ENCODE results near the gene GTF2B.
"Not testable (repeated sequence)": the region's sequence is repeated elsewhere in the genome, so short reads cannot be mapped to it uniquely, and the experiment has no call there.

GTF2B gene

DNA sequence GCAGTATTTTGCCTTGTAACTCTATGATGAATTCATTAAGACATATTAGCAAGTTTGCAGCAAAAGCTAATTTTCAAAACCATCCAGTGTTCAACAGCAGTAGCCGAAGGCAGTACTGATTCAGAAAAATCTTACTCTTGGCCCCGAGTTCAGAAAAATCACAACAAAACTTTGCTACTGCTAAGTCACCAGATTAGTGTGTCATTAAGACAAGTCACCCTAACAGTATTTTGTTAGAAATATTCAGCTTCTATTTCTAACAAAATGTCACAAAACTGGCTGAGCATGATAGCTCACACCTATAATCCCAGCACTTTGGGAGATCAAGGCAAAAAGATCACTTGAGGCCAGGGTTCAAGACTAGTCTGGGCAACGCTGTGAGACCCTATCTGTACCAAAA lies 8.2 kb downstream of the GTF2B start:
- DNase-seq (ENCODE audit: low read depth): no peak

DNA sequence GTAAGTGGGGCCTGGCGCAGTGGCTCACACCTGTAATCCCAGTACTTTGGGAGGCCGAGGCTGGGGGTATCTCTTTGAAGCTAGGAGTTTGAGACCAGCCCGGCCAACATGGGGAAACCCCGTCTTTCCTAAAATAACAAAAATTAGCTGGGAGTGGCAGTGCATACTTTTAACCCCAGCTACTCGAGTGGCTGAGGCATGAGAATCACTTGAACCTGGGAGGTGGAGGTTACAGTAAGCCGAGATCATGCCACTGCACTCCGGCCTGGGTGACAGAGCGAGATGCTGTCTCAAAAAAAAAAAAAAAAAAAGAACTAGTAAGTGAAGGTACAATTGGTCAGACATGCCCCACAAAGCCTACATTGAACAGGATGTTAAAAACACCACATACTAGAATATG lies 10.7 kb downstream of the GTF2B start:
- DNase-seq (ENCODE audit: low read depth): not testable (repeated sequence)

DNA sequence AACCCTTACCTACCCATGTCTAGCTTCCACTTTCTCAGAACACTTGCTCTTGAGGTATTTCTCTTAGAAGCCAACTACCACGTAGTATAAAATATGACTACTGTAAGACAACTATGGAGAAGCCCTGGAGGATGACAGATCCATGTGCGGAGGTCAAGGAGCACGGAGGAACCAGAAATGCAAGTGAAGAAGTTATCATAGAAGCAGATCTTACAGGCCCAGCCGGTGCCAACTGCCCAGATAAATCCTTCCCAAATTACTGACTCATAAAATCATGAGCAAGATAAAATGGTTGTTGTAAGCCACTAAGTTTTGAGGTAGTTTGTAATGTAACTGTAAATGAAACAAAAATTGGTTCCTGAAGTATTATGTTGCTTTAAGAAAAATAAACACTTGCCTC lies 12.6 kb downstream of the GTF2B start:
- DNase-seq (ENCODE audit: low read depth): peak; percentile 70

DNA sequence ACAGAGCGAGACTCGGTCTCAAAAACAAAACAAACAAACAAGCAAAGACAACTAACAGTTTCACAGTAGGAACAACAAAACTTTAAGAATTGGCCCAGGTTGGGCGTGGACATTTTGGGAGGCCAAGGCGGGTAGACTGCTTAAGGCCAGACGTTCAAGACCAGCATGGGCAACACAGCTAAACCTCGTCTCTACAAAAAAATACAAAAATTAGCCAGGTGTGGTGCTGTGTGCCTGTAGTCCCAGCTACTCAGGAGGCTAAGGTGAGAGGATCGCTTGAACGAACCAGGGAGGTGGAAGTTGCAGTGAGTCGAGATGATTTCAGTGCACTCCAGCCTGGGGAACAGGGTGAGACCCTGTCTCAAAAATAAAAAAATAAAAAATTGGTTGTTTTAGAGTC lies 13.5 kb downstream of the GTF2B start:
- DNase-seq (ENCODE audit: low read depth): no peak

DNA sequence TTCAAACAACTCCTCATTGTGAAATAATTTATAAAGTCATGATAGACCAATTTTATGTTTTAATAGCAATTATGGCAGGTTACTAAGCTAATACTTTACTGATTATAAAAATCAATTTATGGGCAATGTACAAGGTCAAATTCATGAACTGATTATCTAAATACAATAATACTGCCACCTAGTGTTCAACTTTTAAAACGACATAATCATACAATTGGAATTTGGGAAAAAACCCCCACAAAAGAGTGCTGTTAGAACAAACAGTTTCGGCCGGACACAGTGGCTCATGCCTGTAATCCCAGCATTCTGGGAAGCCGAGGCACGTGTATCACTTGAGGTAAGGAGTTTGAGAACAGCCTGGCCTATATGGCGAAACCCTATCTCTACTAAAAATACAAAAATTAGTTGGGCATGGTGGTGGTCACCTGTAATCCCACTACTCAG lies 14.0 kb downstream of the GTF2B start:
- DNase-seq (ENCODE audit: low read depth): peak; percentile 36

DNA sequence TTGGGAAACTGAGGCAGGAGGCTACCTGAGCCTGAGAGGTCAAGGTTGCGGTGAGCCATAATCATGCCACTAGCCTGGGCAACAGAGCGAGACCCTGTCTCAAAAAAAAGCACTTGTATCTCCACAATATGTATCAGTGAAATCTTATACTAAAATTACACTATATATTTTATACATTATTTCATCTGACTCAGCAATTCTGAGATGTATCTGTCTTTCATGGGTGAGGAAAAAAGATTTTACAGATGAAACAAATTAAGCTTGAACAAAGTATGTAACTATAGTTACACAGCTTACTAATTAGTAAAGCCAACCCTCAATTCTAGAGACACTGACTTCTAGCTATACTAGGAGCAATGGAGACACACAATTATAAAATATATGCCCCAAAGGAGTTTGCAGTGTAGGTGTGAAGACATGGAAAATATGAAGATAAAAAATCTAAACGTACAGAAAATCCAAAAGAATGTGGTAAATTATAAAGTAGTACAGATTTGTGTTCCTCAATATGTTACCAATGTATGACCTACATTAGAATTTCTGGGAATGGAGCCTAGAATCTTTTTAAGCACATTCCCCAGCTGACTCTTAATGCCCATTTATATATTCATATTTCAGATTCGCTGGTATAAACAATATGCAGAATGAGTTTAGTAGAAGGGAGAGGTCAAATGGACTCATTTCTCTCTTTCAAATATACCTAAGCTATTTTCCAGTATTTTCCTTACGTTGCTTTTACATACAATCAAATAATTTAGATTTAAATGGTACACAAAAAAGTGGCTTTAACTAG lies 14.6 kb downstream of the GTF2B start:
- no peak for DNase-seq (ENCODE audit: low read depth)

DNA sequence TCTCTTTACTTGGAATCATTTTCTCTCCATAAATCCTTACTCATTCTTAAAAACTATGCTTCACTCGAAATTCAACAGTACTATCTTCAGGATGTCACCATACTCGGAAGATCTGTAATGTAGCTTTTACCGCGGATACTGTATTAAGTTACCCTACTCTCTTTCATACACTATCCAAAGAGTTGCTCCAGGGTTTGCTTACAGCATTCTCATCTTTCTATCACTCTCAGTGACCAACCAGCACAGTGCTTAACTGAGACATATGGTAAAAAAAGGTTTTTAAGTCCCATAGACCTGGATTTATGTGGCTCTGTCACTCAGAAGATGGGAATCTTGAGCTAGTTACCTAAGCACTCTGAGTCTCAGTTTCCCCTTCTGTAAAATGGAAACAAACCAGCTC lies 15.8 kb downstream of the GTF2B start:
- DNase-seq (ENCODE audit: low read depth): no peak

DNA sequence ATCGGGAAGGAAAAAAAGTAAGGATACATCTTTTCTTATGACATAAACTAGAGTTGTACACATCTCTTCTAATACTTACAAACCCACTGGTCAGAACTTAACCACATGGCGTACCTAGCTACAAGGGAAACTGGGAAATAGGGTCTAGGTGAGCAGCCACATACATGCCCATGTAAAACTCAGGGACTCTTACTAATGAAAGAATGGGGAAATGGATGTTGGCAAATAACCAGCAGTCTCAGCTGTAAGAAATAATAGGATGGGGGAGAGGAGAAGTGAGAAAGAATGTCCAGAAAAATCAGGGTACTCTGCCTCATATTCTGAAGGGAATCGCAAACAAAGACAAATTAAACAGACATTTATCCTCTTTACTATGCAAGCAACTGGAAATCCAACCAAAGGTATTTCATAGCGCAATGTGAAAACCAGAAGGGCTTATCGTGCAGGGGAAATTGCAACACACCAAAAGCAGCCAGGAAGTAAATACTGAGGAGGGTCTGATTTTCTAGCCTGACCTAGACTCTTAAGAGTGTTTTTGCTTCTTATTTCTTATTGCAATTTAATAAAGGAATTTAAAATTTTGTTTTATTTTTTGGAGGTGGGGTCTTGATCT lies 17.5 kb downstream of the GTF2B start:
- peak; percentile 92 for DNase-seq (ENCODE audit: low read depth)

DNA sequence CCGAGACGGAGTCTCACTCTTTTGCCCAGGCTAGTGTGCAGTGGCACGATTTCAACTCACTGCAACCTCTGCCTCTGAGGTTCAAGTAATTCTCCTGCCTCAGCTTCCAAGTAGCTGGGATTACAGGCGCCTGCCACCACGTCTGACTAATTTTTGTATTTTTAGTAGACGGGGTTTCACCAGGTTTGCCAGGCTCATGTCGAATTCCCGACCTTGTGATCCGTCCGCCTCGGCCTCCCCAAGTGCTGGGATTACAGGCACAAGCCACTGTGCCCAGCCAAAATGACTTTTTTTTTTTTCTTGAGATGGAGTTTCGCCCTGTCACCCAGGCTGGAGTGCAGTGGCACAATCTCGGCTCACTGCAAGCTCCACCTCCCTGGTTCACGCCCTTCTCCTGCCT lies 21.7 kb downstream of the GTF2B start:
- not testable (repeated sequence) for DNase-seq (ENCODE audit: low read depth)

DNA sequence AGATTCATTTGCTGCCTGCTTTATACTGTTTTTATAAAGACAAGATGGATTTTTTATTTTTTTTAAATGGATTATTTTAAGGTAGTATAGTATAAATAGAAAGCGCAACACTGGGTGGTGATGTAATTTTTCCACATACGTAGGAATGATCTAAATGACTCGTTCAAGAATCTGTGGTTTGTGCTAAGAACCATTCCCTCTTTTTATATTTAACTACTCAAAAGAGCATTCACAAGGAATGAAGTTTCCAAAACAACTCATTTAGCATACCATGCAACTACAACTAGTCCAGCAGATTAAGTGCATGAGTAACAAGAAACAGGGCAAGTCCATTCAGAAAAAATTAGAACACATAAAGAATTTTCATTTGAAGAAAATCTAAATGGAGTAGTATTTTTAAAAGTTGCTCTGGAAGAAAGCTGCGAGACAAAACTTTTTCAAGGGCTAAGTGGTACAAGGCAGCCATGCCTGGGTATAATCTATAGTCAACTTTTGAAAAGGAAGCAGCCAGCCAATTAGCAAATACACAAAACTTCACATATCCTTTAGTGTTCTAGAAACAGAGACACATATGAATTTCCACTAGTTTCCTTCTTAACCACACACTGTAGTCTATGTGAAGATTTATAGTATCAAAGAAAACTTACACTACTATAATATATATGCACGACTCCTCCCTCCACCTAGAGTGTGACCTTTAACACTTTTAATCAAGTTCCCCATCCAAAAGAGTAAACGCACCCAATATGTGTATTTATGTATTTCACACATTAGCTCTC lies 23.4 kb downstream of the GTF2B start:
- peak; percentile 88 for DNase-seq (ENCODE audit: low read depth)

DNA sequence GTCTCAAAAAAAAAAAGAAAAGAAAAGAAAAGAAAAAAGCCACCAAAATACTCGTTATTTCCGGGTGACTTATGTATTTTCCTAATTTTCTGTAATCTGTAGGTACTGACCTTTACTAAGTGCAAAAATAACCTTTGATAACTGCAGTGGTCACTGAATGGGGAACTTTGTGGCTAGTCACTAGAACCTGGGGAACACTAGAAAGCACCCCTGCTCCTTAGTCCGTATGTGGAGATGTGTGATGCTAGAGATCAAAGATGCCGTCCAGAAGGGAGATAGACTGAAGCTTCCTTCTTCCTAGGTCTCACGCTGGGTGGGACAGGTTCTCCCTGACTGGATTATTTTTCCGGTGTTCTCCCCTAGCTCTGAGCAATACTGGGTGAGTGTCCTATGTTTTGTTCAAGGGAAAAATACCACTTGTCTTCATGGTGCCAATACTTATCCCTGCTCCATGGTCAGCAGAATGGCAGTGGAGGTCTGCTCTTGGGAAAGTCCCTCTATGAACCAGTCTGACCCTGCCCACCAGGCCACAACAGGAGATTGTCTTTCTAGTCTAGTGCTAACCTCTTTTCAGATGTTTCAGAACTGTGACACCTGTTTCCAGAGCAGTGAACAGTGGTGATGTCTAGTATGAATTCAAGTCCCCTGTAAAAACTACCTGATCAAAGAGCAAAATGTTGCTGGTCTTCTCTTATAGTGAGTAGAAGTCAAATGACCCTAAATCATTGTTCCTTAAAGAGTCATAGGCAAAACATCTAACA lies 39.9 kb downstream of the GTF2B start:
- DNase-seq (ENCODE audit: low read depth): no peak

DNA sequence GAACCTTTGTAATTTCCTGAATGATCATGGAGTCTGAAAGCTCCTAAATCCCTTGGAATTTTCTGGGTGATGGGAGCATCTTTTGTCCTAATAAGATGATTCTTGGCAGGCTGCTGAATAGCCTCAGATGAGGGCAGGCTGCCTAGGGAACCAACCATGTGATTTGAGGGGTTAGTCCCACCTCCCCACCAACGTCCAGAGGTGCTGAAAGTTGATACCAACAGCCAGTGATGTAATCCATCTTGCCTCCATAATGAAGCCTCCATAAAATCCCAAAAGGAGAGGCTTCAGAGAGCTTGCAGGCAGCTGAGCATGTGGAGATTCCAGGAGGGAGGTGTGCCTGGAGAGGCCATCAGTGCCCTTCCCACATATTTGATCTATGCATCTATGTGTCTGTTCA lies 43.7 kb downstream of the GTF2B start:
- DNase-seq (ENCODE audit: low read depth): no peak

DNA sequence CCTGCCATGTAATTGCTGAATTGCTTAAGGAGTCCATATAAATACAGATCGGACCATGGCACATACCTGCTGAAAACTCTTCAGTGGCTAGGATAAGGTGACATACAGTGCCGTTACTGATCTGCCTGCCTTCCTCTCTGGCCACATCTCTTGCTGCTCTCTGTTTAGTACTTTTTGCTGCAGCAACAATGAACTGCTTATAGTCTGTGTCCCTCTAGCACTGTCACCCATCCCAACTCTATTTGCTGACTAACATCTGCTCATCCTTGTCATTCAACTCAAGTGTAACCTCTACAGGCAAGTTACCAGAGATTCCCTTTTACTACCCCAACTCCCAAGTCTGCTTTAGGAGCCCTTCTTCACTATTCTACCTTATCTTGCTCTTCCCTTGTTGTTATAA lies 65.6 kb downstream of the GTF2B start:
- no peak for DNase-seq (ENCODE audit: low read depth)

DNA sequence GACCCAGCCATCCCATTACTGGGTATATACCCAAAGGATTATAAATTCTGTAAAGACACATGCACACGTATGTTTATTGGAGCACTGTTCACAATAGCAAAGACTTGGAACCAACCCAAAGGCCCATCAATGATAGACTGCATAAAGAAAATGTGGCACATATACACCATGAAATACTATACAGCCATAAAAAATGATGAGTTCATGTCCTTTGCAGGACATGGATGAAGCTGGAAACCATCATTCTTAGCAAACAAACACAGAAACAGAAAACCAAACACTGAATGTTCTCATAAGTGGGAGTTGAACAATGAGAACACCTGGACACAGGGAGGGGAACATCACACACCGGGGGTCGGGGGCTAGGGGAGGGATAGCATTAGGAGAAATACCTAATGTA lies 71.7 kb downstream of the GTF2B start:
- not testable (repeated sequence) for DNase-seq (ENCODE audit: low read depth)

DNA sequence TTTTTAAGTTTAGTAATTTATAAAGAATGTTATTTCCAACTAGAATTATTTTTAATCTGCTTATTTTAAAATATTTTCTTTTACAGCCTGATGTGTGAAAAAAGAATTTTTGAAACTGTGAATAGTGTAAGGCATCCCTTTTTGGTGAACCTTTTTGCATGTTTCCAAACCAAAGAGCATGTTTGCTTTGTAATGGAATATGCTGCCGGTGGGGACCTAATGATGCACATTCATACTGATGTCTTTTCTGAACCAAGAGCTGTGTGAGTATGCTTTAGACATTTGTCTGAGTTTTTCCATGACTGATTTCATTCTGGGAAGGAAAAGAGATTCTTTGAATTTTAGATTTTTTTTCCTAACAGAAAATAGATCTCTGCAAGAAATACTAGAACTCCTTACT lies 77.9 kb downstream of the GTF2B start:
- no peak for DNase-seq (ENCODE audit: low read depth)

DNA sequence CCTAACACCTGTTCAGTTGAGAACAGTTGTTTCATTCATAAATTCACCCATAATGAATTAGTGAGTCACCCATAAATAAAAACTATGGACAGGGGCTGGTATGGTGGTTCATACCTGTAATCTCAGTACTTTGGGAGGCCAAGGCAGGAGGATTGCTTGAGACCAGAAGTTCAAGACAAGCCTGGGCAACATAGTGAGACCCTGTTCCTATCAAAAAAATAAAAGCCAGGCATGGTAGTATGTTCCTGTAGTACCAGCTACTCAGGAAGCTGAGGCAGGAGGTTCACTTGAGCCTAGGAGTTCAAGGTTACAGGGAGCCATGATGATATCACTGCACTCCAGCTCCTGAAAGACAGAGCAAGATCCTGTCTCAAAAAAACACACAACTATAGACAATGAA lies 79.0 kb downstream of the GTF2B start:
- no peak for DNase-seq (ENCODE audit: low read depth)

DNA sequence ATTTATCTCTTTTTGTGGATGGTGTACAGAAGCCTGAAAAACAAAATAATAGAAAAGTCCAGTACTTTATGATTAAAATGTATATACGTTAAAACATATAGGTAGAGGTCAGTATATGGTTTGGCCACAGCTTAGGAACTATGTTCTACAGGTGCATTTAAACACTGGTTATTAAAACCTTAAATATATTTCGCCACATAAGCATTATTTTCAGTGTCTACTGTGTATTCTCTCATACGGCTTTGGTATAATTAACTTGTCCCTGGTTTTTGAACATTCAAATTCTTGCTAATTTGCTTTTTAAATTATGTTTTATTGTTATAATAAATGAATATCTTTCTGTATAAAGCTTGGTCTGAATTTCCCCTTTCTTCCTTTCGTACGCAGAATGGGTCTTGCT lies 87.9 kb downstream of the GTF2B start:
- DNase-seq (ENCODE audit: low read depth): no peak

DNA sequence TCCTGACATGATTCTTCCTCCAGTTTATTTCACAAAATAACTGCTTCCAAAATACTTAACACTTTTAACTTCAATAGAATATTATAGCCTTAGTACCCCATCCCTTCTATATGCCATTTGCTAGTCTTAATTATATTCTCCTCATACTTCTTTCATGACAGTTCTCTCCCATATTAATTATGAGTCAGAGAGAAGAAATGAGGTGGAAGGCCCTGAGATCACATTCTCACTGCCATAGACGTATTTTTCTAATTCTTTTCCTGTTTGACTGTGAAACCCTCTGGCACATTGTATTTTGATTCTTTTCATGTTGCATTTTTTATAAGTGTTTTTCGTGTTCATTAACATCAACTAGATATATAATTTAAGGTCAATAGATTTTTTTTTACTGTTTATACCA lies 88.4 kb downstream of the GTF2B start:
- peak; percentile 44 for DNase-seq (ENCODE audit: low read depth)

Measured in amniotic epithelial cell (primary cell).